CD14-positive monocyte (primary cell): ENCODE data around the gene SEMA4D. TPM values are rescaled to one million over a fixed set of nuclear protein-coding genes. Genes with fewer than 3 reads are reported as not detected.

Experiments used
- DNase-seq, 3 donors: peaks; one replicate each; pipeline ENCODE4 v3.0.0-alpha.2; 2011 to 2022
- H2AFZ ChIP-seq: 2 replicates; pipeline ENCODE4 v1.6.0; 2012; ENCODE audit warnings: mild to moderate bottlenecking, low read depth, low read length, inconsistent platforms; ENCODE audit not compliant: insufficient read depth, poor library complexity, severe bottlenecking
- H3K27ac ChIP-seq, 2 donors: 1 replicate in 1 of 2; 2 replicates in 1 of 2; pipeline ENCODE4 v1.5.1; 2012 to 2013; ENCODE audit warnings: low read length in 2 of 2, control low read depth in 1 of 2, inconsistent platforms in 1 of 2, low read depth in 1 of 2, mild to moderate bottlenecking in 1 of 2
- H3K27me3 ChIP-seq, 2 donors: one replicate each; pipeline versions ENCODE4 v1.6.0 to v1.6.1; 2011 to 2013; ENCODE audit warnings: low read length in 2 of 2; ENCODE audit not compliant: control insufficient read depth in 2 of 2, insufficient read depth in 2 of 2
- H3K36me3 ChIP-seq, 2 donors: replicated peaks in 1 of 2; 1 replicate in 1 of 2; 2 replicates in 1 of 2; pipeline versions ENCODE4 v1.5.1 to v1.6.1; 2012 to 2013; ENCODE audit warnings: low read length in 2 of 2, control low read depth in 1 of 2, inconsistent platforms in 1 of 2, mild to moderate bottlenecking in 1 of 2; ENCODE audit not compliant: insufficient read depth in 2 of 2, control insufficient read depth in 1 of 2
- H3K4me1 ChIP-seq, 2 donors: 1 replicate in 1 of 2; 2 replicates in 1 of 2; pipeline versions ENCODE4 v1.5.1 to v1.6.1; 2012 to 2013; ENCODE audit warnings: low read length in 2 of 2, control low read depth in 1 of 2, inconsistent platforms in 1 of 2, mild to moderate bottlenecking in 1 of 2, moderate library complexity in 1 of 2; ENCODE audit not compliant: insufficient read depth in 2 of 2, control insufficient read depth in 1 of 2
- H3K4me2 ChIP-seq: replicated peaks from 2 replicates; pipeline ENCODE3; 2012; ENCODE audit warnings: low read length, moderate library complexity, mild to moderate bottlenecking; ENCODE audit not compliant: poor library complexity, severe bottlenecking; ENCODE audit errors: extremely low read depth
- H3K4me3 ChIP-seq, 3 experiments: fragments of 200-600 bp in 1 of 3; sonication (generic) in 1 of 3; replicated peaks in 1 of 3; 1 replicate in 2 of 3; 2 replicates in 1 of 3; pipeline ENCODE4 v1.5.1; 2011 to 2013; ENCODE audit warnings: low read length in 3 of 3, mild to moderate bottlenecking in 3 of 3, control low read depth in 2 of 3, low read depth in 2 of 3, inconsistent platforms in 1 of 3, moderate library complexity in 1 of 3
- H3K79me2 ChIP-seq: 2 replicates; pipeline ENCODE4 v1.6.0; 2012; ENCODE audit warnings: mild to moderate bottlenecking, control low read depth, inconsistent platforms, low read length, moderate library complexity; ENCODE audit not compliant: insufficient read depth
- H3K9ac ChIP-seq: 2 replicates; pipeline ENCODE4 v1.6.0; 2017; ENCODE audit warnings: low read length, mild to moderate bottlenecking; ENCODE audit not compliant: insufficient read depth, poor library complexity, severe bottlenecking
- H3K9me3 ChIP-seq, 2 donors: replicated peaks in 1 of 2; 1 replicate in 1 of 2; 2 replicates in 1 of 2; pipeline versions ENCODE4 v1.5.1 to v1.6.1; 2012 to 2013; ENCODE audit warnings: low read length in 2 of 2, control low read depth in 1 of 2; ENCODE audit not compliant: control insufficient read depth in 1 of 2, insufficient read depth in 1 of 2
- H4K20me1 ChIP-seq: 2 replicates; pipeline ENCODE4 v1.6.0; 2012; ENCODE audit warnings: mild to moderate bottlenecking, low read length, control low read depth, moderate library complexity; ENCODE audit not compliant: insufficient read depth
- H3K27ac Mint-ChIP-seq, 7 donors: one replicate each; pipeline ENCODE4 v1.8.0; 2020; ENCODE audit warnings: mild to moderate bottlenecking in 7 of 7, mixed read lengths in 7 of 7, moderate library complexity in 6 of 7, inconsistent platforms in 2 of 7
- H3K27me3 Mint-ChIP-seq, 3 donors: one replicate each; pipeline ENCODE4 v1.8.0; 2021 to 2022; ENCODE audit warnings: low read depth in 3 of 3, mild to moderate bottlenecking in 3 of 3, mixed read lengths in 3 of 3, moderate library complexity in 3 of 3, inconsistent platforms in 1 of 3
- H3K36me3 Mint-ChIP-seq, 2 donors: one replicate each; pipeline ENCODE4 v1.8.0; 2020; ENCODE audit warnings: mixed read lengths in 2 of 2, inconsistent platforms in 1 of 2, mild to moderate bottlenecking in 1 of 2
- H3K4me1 Mint-ChIP-seq: one replicate; pipeline ENCODE4 v1.8.0; 2020; ENCODE audit warnings: mild to moderate bottlenecking, mixed read lengths
- H3K4me3 Mint-ChIP-seq, 2 donors: one replicate each; pipeline ENCODE4 v1.8.0; 2020; ENCODE audit warnings: mild to moderate bottlenecking in 2 of 2, mixed read lengths in 2 of 2, moderate library complexity in 1 of 2
- H3K9me3 Mint-ChIP-seq, 7 donors: one replicate each; pipeline ENCODE4 v1.8.0; 2020 to 2022; ENCODE audit warnings: mixed read lengths in 7 of 7, mild to moderate bottlenecking in 6 of 7, moderate library complexity in 6 of 7, inconsistent platforms in 2 of 7
- CTCF ChIP-seq: fragments of 200-600 bp; IDR thresholded peaks from one replicate; pipeline ENCODE4 v1.8.0; 2022; ENCODE audit warnings: antibody characterized with exemption, mild to moderate bottlenecking
- WGBS: methylation state at CpG from one replicate; pipeline ENCODE4 v1.1.5; 2013; ENCODE audit warnings: missing lambda C conversion rate; ENCODE audit not compliant: insufficient coverage; 5-methylcytosine and 5-hydroxymethylcytosine counted together
- intact Hi-C, 2 donors: fragments of 100-400 bp; cut with micrococcal nuclease; formaldehyde crosslinking; loops; one replicate each; pipeline versions ENCODE4 v1.15.0 to v1.15.1; 2023
- polyA plus RNA-seq, 3 donors: library from polyadenylated mRNA; depleted of rRNA in 1 of 3; unstranded in 2 of 3; stranded (reverse) in 1 of 3; fragments of 300-500 nt in 2 of 3; fragments of >200 nt in 1 of 3; fragmentation: Illumina TruSeq in 2 of 3; gene quantifications; 1 replicate in 2 of 3; 2 replicates in 1 of 3; pipeline ENCODE4 v1.2.3, GENCODE V29; 2012 to 2021

SEMA4D gene
- polyA plus RNA-seq, 3 donors: 28.2 to 117 (median 28.6) TPM

GRCh38 chr9:89402695-89403427 lies 95.1 kb downstream of the SEMA4D start:
- Histone ChIP-seq H3K9me3 (no peaks in the 10 kb centered on the region), H3K9ac (no peak overlapping the region), H4K20me1 (peaks cover 49% of the 10 kb centered on the region), H2AFZ (no peak overlapping the region), H3K4me1 (peaks cover 76 to 78% of the 10 kb centered on the region in 2 donors), H3K36me3 (peaks cover 34 to 58% of the 10 kb centered on the region in 2 donors), H3K79me2 (peaks cover 40% of the 10 kb centered on the region), H3K4me2 (no peak overlapping the region), H3K27me3 (no peaks in the 10 kb centered on the region), H3K4me3 (no peak overlapping the region), H3K27ac (peak overlapping the region in 1 of 2 donors; percentile 18)
- intact Hi-C loops: loop anchor here in 1 of 2 donors (5.0 kb wide), 2 partner anchors 39 to 149 kb away; no protein-coding TSS in a partner anchor
- no peak overlapping the region for H3K4me3 Mint-ChIP-seq
- DNase-seq: no peak
- TF ChIP-seq CTCF: no peak
- peak overlapping the region in 3 of 7 donors; percentile 22 to 99 (median 70) for H3K27ac Mint-ChIP-seq
- peaks cover 93% of the 10 kb centered on the region for H3K4me1 Mint-ChIP-seq
- peaks cover 0 to 6% (median 0%) of the 10 kb centered on the region in 3 donors for H3K27me3 Mint-ChIP-seq
- peaks cover 63 to 79% of the 10 kb centered on the region in 2 donors for H3K36me3 Mint-ChIP-seq
- WGBS: 92% methylated on average over 14 of the region's 14 CpGs
- peaks cover 2 to 6% (median 3%) of the 10 kb centered on the region in 7 donors for H3K9me3 Mint-ChIP-seq

GRCh38 chr9:89400403-89401116 lies 97.4 kb downstream of the SEMA4D start:
- Histone ChIP-seq H3K4me2 (peak overlapping the region; percentile 54), H4K20me1 (peaks cover 33% of the 10 kb centered on the region), H3K4me1 (peaks cover 59% of the 10 kb centered on the region in 2 donors), H3K4me3 (peak overlapping the region in 1 of 3 experiments; percentile 42), H3K36me3 (peaks cover 57 to 76% of the 10 kb centered on the region in 2 donors), H3K79me2 (peaks cover 35% of the 10 kb centered on the region), H3K27me3 (no peaks in the 10 kb centered on the region), H3K27ac (peak overlapping the region; percentile 72 to 85), H2AFZ (no peak overlapping the region), H3K9ac (peak overlapping the region; percentile 44), H3K9me3 (no peaks in the 10 kb centered on the region)
- peaks cover 0 to 6% (median 0%) of the 10 kb centered on the region in 3 donors for H3K27me3 Mint-ChIP-seq
- peak overlapping the region; percentile 32 to 82 for H3K4me3 Mint-ChIP-seq
- H3K9me3 Mint-ChIP-seq: peaks cover 0 to 3% (median 0%) of the 10 kb centered on the region in 7 donors
- no peak for TF ChIP-seq CTCF
- H3K36me3 Mint-ChIP-seq: peaks cover 77 to 89% of the 10 kb centered on the region in 2 donors
- DNase-seq: peak; percentile 77 to 89 (median 86)
- WGBS: 0% methylated on average over 2 of the region's 12 CpGs
- H3K27ac Mint-ChIP-seq: peak overlapping the region; percentile 92 to 99 (median 96)
- peaks cover 75% of the 10 kb centered on the region for H3K4me1 Mint-ChIP-seq
- intact Hi-C loops: loop anchor here in 1 of 2 donors (5.0 kb wide), 2 partner anchors 42 to 152 kb away; no protein-coding TSS in a partner anchor
